Adrenal gland (tissue), 12 donors: ENCODE data around the gene PSMD12. TPM values are rescaled to one million over a fixed set of nuclear protein-coding genes. Genes with fewer than 3 reads are reported as not detected.

Experiments
- DNase-seq, 7 donors: peaks; one replicate each; pipeline ENCODE4 v3.0.0-alpha.2; 2019 to 2020
- H3K27ac ChIP-seq, 5 donors: fragments of 200-600 bp; sonication (generic) in 4 of 5; 1 replicate in 3 of 5; 2 replicates in 2 of 5; pipeline versions ENCODE4 v1.5.1 to v1.8.0; 2016 to 2020; ENCODE audit warnings: mild to moderate bottlenecking in 1 of 5
- H3K27me3 ChIP-seq: fragments of 200-600 bp; 2 replicates; pipeline ENCODE4 v1.8.0; 2021
- H3K36me3 ChIP-seq, 2 donors: fragments of 200-600 bp; replicated peaks in 1 of 2; 1 replicate in 1 of 2; 2 replicates in 1 of 2; pipeline versions ENCODE4 v1.5.1 to v1.8.0; 2018 to 2022
- H3K4me1 ChIP-seq, 2 donors: fragments of 200-600 bp; replicated peaks in 1 of 2; 1 replicate in 1 of 2; 2 replicates in 1 of 2; pipeline versions ENCODE4 v1.5.1 to v1.8.0; 2018 to 2021
- H3K4me3 ChIP-seq, 4 donors: fragments of 200-600 bp; sonication (generic) in 3 of 4; one replicate each; pipeline ENCODE4 v1.5.1; 2016 to 2018
- H3K9me3 ChIP-seq, 3 donors: fragments of 200-600 bp; sonication (generic) in 1 of 3; replicated peaks in 1 of 3; 1 replicate in 2 of 3; 2 replicates in 1 of 3; pipeline versions ENCODE4 v1.5.1 to v1.8.0; 2016 to 2021
- CTCF ChIP-seq, 6 experiments: fragments of 450-650 bp in 4 of 6; fragments of 200-600 bp in 2 of 6; sonication (generic) in 1 of 6; IDR thresholded peaks; 1 replicate in 5 of 6; 2 replicates in 1 of 6; pipeline versions ENCODE4 v1.5.1 to v1.8.0; 2016 to 2021; ENCODE audit warnings: antibody characterized with exemption in 6 of 6, mild to moderate bottlenecking in 2 of 6, moderate library complexity in 1 of 6
- POLR2A ChIP-seq, 2 donors: fragments of 450-650 bp; IDR thresholded peaks; one replicate each; pipeline ENCODE4 v1.6.1; 2017; ENCODE audit warnings: antibody characterized with exemption in 2 of 2, mild to moderate bottlenecking in 2 of 2, moderate library complexity in 1 of 2
- WGBS, 4 donors: extraction: QIAGEN DNeasy Blood & Tissue Kit in 2 of 4; methylation state at CpG; one replicate each; pipeline versions ENCODE4 v1.1.5 to v1.1.7; 2013 to 2017; 5-methylcytosine and 5-hydroxymethylcytosine counted together
- intact Hi-C, 2 donors: fragments of 100-400 bp; cut with DNase I; formaldehyde crosslinking; loops; one replicate each; pipeline versions ENCODE4 v1.14.1 to v1.15.0; 2022 to 2023
- polyA plus RNA-seq, 3 donors: library from polyadenylated mRNA; stranded (reverse); fragments of 200-250 nt in 2 of 3; fragments of 350-450 nt in 1 of 3; fragmentation: Illumina TruSeq in 1 of 3; extraction: RNeasy Lipid Tissue Mini Kit (QIAGEN cat#74804) in 1 of 3; gene quantifications; one replicate each; pipeline ENCODE4 v1.2.3, GENCODE V29; 2013 to 2014
- total RNA-seq, 9 donors: library from RNA; depleted of rRNA in 4 of 9; stranded (reverse); fragments of >200 nt in 4 of 9; fragments of 120-200 nt in 1 of 9; fragmentation: NEBNext Ultra II Directional in 1 of 9; extraction: Animal tissue kit (Norgen Biotek cat#: 25700) in 1 of 9; gene quantifications; one replicate each; pipeline versions ENCODE4 v1.1.0 to v1.2.4, GENCODE V29; 2013 to 2023
- donor health status: healthy with polysubstance abuse.
- donor health status: Bipolar disorder and iron deficiency.
- donor health status: DM: yes; HTN: yes; CAD: no.
- donor health status: DM: no; HTN: no; CAD: no.
- donor health status: DM: no; HTN: no; CAD: no.
- donor health status: DM: yes; HTN: yes; CAD: no.

The PSMD12 gene
- total and polyA plus RNA-seq, 12 donors, result 19.7 to 163 (median 38.3) TPM

GRCh38 chr17:67377488-67378453 is 11.4 kb upstream of the PSMD12 start:
- Histone ChIP-seq H3K4me3 (peak overlapping the region; percentile 60 to 95 (median 77)), H3K9me3 (no peaks in the 10 kb centered on the region), H3K27me3 (no peaks in the 10 kb centered on the region), H3K27ac (peak overlapping the region; percentile 51 to 98 (median 90)), H3K4me1 (peaks cover 0 to 19% of the 10 kb centered on the region in 2 donors), H3K36me3 (no peaks in the 10 kb centered on the region)
- peak; percentile 43 to 70 (median 60) for DNase-seq
- TF ChIP-seq POLR2A (IDR thresholded peaks at IDR 0.05) (no peak), CTCF (IDR thresholded peaks at IDR 0.05) (peak in 1 of 6 experiments; percentile 18)
- intact Hi-C loops, result loop anchor here (5.0 kb wide), 3 partner anchors 100 to 310 kb away; no protein-coding TSS in a partner anchor
- WGBS, 4 donors, result 0 to 1% (median 0%) methylated on average over 17 to 100 of the region's 100 CpGs

- peak within 1 kb of the TSS; percentile 60 to 95 (median 77) for H3K4me3 ChIP-seq
- DNase-seq, result peak; percentile 88 to 92 (median 91)
- H3K9me3 ChIP-seq, result no peaks in the 10 kb centered on the region
- peaks cover 0 to 19% of the 10 kb centered on the region in 2 donors for H3K4me1 ChIP-seq
- H3K36me3 ChIP-seq, result no peaks in the 10 kb centered on the region
- TF ChIP-seq CTCF (IDR thresholded peaks at IDR 0.05), result peak in 5 of 6 experiments; percentile 8 to 26 (median 18)
- peak; percentile 68 to 97 for TF ChIP-seq POLR2A (IDR thresholded peaks at IDR 0.05)
- peak within 1 kb of the TSS; percentile 51 to 98 (median 90) for H3K27ac ChIP-seq
- WGBS, 4 donors, result 0 to 1% (median 0%) methylated on average over 8 to 56 of the region's 56 CpGs
- no peaks in the 10 kb centered on the region for H3K27me3 ChIP-seq
- intact Hi-C loops, result loop anchor here (5.0 kb wide), 3 partner anchors 100 to 310 kb away; no protein-coding TSS in a partner anchor
Measured at GRCh38 chr17:67376737-67377487, 10.5 kb upstream of the PSMD12 start, which contains the start of gene PITPNC1. Gene PITPNC1 (plus strand): TSS chr17:67377281.

- peak overlapping the region in 4 of 5 donors; percentile 84 to 98 (median 92) for H3K27ac ChIP-seq
- 27 to 37% (median 33%) methylated on average over 6 of the region's 6 CpGs for WGBS, 4 donors
Measured at GRCh38 chr17:67376415-67376736, 10.0 kb upstream of the PSMD12 start.

More at GRCh38 chr17:67376415-67376736, 10.0 kb upstream of the PSMD12 start:
- no peaks in the 10 kb centered on the region for H3K27me3 ChIP-seq
- intact Hi-C loops, result loop anchor here (5.0 kb wide), 3 partner anchors 101 to 311 kb away; no protein-coding TSS in a partner anchor
- H3K9me3 ChIP-seq, result no peaks in the 10 kb centered on the region
- TF ChIP-seq CTCF (IDR thresholded peaks at IDR 0.05), result no peak
- TF ChIP-seq POLR2A (IDR thresholded peaks at IDR 0.05), result no peak
- DNase-seq, result no peak
- H3K36me3 ChIP-seq, result no peaks in the 10 kb centered on the region
- H3K4me1 ChIP-seq, result peaks cover 0 to 19% of the 10 kb centered on the region in 2 donors
- H3K4me3 ChIP-seq, result peak overlapping the region in 1 of 4 donors; percentile 95
